Hypothalamus (tissue), 51 donors: ENCODE measurements around the gene MRPS31.

Experiments
- DNase-seq, 51 donors: peaks; one replicate each; lab custom pipeline; 2025; lab: John Stamatoyannopoulos, UW

Gene MRPS31

DNA sequence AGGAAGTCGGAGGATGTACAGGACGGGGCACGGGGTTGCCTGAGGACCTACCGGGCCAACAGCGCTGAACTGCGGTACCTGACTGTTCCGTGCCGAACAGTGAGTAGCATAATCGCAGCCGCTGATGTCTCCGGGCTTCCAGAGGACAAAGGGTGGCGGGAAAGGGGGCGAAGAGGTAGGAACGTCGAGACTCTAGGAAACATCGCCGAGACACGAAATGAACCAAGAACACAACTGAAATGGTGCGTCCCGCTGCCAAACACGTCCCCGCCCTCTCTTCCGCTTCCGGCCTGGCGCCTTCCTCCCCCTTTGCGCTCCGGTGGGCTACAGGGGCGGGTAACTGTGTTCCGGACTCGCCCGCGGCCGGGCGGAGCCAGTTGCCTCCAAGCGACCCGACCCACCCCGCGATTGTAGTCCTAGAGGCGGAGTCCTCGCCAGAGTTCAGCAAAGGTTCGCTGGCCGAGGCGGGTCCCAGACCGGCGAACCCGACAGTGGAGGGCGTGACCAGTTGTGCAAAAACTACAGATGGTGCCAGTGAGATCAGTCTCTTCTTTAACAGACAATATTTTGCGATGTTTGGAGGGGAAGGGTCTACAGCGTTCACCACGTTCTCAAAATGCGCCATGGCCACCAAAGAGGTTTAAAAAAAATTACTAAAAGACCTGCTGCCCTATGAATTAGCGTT is at the start of gene MRPS31:
Gene MRPS31 (minus strand): TSS at position 257 of the 685 bp plus-strand sequence. CDS start 54 bp downstream, at position 203.
- DNase-seq = peak; percentile 50 to 97 (median 90)

DNA sequence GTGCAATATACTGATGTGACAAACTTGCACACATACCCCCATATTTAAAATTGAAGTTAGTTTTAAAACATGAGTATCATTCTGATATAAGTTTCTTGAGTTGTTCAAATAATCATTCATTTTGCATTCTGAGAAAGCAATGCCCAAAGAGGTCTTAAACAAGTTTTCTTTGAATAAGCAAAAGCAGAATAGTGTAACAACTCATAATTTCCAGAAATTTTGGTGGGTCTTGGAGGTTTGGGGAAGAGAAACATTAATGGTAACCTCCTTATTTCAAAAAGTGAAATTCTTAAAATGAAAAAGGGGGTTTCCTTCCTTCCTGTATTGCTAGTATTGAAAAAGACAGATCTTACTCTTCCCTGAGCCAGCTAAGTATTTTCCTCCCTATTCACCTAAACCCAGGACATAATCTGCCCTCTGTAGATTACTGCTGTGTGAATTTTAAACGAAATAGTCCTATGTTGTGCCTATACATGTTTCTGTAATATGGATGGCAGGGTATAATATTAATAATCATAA is 48.9 kb upstream of the MRPS31 start:
- no peak for DNase-seq

DNA sequence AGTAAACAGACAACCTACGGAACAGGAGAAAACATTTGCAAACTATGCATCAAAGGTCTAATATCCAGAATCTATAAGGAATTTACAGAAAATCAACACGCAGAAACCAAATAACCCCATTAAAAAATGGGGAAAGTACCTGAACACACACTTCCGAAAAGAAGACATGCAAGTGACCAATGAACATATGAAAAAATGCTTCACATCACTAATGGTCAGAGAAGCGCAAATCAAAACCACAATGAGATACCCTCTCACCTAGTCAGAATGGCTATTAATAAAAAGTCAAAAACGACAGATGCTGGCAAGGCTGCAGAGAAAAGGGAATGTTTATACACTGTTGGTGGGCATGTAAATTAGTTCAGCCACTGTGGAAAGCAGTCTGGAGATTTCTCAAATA is 47.9 kb upstream of the MRPS31 start:
- no peak for DNase-seq

DNA sequence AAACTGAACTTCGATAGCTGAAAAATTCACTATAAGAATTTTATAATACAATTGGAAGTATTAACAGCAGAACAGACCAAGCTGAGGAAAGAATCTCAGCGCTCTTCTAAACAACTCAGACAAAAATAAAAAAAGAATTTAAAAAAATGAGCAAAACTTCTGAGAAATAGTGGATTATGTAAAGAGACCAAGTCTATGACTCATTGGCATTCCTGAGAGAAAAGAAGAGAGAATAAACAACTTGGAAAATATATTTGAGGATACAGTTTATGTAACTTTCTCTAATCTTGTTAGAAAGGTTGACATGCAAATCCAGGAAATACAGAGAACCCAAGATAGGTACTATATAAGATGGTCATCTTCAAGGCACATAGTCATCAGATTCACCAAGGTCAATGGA is 43.8 kb upstream of the MRPS31 start:
- DNase-seq = no peak

DNA sequence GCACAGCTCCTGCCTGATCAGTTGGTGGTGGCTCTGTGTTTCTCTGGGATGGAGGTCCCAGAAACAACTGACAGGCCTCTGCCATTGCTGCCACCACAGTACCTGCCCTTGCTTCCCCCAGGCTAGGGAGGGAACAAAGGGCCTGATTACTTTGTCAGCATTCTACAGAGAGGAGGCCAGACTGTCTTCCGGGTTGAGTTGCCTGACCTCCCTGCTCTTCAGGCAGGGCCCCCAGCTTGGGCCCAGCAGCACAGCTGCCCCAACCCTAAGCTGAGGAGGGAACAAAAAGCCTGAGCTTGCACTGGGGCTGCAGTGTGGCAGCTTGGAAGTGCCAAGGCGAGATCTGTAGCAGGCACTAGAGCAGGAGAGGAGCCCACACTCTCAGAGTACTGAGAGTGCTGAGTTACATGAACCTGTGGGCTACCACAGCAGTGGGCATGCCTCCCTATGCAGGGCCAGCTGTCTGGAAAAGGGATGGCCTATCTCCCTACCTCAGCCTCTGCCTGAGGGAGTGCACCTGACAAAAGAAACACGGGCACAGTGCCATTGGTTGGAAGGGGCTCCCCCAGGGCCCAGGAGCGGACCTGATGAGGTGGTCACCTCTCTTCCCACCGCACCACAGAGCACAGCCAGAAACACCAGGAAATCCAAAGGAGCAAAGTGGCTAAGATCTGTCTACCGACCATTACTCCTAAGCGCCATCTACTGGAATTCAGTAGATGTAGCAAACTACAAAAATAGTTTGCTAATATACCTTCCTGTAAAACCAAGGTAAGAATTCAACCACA is 42.9 kb upstream of the MRPS31 start:
- no peak for DNase-seq

DNA sequence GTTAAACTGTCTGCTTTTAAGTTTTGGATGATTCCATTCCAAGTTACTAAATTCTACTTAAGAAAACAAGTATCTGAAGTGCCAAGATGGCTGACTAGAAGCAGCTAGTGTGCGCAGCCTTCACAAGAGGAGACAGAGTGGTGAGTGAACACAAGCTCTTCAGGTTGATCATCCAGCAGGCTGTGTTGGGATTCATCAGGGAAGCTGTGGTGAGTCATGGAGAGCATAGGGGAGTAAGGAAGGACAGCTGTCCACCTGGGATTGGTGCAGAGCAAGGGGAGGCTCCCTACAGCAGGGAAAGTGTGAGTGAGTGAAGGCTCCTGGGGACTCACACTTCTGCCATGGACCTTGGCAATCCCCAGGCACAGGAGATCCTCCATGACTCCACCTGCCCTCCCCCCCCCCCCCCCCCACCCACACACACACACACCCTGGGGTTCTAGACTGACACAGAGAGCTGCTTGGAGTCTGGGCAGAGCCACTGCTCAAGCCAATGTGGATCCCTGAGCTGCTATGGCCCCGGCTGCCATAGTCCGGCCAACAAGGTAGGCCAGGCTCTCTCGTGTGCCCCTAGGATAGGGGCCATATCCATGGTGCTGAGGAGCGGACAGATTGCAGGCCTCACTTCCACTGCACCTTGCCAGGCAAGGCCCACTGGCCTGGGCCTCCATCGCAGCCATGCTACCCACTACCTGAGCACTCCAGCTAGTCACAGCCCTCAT is 41.9 kb upstream of the MRPS31 start:
- no peak for DNase-seq

DNA sequence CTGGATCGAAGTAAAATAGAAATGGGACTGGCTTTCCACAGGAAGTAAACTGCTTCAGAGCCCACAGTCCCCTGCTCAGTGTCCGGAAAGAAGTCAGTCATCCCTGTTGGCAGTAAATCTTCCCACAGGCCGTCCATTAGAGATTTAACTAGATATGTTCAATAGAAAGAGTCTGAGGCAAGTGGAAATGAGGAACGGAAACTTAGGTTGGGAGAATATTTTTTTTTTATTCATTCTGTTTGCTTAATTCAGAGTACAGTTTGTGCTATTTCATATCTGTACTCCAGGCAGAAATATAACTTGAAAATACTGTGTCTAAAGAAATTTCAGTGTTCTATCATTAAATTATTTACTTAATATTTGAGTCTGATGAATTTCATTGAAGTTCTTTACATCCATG is 41.1 kb upstream of the MRPS31 start:
- DNase-seq = no peak

DNA sequence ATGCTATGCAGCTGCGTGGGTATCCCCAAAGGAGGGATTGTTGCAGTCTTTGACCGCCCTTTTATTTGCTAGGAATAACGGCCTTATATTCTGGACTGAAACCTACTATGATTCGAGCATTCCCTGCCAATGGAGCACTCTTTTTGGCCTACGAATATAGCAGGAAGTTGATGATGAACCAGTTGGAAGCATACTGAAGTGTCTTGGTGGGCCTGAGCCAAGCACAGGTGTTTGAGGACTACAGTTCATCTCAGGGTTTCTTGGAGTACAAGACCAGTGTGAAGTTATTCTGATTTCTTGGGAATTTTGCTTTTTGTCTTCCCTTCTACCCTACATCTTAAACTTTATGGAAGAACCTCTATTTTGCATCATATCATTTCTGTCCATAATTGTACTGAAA is 38.5 kb upstream of the MRPS31 start:
- DNase-seq = no peak

DNA sequence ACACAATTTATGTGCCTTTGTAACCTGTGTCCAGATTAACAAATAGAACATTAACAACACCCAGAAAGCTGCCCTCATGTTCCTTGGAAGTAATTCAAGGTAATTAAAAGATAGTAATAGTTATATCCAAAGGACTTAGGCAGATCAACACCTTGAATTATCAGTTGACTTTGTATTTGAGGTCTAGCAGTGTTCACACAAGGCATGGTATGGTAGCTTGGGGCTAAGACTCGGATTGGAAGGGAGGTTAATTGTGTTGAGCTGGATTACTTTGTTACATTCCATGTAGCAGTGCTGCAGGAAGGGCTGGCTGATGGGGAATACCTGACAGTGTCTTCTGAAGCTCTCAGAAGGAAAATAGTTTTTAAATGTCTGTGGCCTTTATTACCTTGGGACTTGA is 35.3 kb upstream of the MRPS31 start:
- no peak for DNase-seq

DNA sequence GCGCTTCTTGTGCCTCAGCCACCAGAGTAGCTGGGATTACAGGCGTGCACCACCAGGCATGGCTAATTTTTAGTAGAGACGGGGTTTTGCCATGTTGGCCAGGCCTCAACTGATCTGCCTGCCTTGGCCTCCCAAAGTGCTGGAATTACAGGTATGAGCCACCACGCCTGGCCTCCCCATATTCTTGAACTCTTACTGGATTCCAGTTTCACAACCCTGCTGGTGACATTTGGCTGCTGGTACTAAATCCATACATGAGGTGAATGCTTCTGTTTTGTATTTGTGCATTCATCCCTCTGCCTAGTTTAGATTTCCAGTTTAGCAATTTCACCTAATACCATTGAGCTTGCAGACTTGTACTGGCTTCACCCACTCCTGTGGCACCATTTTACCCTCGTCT is 32.3 kb upstream of the MRPS31 start:
- DNase-seq = no peak

DNA sequence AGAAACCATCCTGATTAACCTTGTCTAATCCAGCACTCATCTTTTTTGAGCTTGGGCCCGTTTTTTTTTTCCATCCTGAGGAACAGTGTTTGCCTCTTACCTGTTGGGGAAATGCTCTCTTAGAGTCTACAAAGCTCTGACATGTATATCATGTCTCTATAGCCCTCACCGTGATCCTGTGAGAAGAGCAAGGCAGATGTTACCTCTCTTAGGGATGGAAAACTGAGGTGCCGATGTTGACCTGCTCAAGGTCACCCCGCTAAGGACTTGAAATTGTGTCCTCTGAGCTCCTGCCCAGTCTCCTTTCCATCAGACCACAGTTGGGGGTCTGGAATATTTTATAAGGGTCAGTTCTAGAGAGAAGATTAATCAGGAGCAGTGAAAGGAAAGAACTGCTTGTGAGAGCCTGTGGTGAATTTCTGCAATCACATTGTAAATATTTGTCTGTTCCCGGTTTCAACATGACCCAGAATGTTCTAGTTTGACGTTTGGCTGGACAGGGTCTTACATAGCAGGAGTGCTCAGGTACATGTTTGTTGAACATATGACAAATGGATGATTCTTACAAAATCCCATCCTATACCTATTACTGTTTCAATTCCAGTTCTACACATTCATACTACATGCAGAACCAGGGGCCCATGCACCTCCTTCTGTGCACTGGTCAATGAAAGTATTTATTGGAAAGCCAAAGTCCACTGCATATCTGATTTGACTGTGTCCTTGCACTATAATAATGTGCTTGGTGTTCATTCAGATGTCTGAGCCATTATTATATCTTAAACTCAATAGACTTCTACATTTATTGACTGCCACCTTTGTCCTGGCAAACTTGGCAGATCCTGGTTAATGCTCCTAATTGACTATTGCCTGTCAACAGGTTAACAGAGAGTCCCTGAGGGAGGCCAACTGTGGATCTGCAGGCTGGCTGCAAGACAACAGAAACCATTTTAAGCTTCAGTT is 30.5 kb upstream of the MRPS31 start:
- DNase-seq = no peak

DNA sequence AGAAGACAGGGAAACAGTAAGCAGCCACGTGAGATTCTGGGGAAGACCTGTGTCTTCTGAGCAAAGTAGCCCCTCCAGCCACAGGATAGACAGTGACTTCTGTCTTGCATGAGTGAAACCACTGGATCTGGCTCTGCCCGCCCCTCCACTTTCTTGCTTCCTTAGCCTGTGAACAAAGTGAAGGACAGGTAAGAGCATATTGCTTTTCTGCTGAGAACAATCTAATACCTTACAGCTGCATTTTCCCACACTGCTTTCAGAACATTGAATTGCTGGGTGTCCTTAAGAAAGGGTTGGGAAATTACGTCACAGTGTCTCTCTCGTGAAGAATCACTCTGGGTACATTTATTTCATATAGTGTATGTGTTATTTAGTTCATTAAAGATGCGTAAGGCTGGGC is 29.6 kb upstream of the MRPS31 start:
- DNase-seq = no peak

DNA sequence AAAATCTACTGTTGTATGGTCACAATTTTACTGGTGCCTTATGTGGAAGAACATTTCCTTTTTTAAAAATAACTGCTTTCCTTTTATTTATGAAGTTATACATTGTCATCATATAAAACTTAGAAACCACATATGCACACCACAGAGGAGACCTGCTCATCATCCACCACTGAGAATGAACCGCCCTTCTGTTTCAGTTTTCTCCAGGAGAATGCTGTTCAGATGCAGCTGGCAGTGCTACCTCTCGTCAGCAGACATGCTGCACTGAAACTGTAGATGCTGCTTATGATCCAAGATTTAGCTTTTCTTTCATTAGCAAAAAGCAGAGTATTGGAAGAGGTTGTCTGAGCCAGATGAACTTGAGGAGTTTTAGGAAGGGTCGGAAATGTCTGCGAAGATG is 28.5 kb upstream of the MRPS31 start:
- DNase-seq = no peak

DNA sequence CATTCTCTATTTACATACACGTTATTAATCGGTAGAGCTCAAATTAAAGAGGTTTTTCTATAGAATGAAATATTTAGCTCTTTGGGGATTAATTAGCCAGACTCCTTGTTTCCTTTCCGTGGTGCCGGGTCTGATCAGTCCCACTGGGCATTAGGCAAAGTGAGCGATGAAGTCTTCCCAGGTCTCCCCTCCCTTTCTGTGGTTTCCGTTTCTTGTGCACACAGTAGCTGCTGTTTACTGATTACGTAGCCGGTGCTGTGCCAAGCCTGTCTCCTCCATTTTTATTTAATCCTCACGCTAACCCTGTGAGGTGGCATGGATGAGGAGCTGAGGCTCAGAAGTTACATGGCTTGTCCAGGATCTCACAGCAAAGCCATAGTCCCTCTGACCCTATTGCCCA is 27.4 kb upstream of the MRPS31 start:
- no peak for DNase-seq

DNA sequence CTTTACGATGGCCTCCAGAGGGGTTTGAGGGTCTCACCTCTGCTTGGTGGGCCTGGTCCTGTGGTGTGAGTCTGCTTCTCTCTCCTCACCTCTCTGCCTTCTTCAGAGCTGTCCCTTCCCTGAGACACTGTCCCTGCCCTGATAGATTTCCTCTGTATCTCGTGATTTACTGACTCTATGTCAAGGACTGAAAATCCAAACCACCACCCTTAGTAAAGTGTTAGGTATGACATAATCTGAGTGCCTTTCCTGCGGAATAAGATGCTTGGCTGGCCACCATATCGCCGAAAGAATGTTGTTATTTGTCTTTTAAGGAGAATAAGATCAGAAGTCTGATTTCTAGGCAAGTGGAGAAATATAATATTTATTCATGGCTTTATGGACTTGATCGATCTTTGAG is 25.7 kb upstream of the MRPS31 start:
- DNase-seq = no peak

DNA sequence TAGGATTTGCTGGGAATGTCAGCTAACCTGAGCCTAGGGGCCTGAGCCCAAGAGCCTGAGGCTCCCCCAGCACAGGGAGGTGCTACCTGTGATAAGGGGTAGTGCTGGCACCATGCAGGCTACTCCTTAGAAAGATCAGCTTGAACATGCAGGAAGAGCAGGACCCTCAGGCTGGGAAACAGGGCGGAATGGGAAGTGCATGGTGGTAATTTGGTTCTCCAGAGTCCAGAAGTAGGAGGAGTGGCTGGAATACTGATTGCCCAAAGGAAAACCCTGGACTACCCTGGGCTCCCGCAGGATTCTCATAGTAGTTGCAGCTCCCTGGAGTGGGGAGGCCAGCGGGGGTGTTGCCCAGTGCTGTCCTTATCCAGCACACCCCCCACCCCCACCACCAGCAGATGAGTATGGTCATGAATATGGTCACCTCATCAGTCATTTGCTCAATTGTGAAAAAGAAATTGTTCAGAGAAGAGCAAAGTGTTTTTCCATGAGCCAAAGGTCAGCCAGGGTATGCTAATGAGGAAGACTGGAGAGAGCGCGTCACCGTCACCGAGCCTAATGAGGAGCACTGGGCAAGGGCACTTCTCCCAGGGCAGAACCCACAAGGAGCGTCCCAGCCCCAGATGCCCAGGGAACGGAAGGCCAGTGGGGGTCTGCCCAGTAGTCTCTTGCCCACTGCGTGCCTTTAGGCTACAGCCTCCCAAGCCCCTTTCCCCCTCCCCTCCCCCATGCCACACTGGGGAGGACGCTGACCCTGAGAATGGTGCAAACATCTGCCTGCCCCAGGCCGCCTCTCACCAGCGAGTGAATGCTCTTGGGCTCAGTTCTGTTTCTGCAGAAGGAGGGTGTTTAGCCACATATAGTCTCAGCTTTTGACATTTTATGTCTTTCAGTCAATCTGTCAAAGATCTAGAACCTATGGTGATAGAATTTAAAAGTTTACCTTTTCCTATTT is 23.7 kb upstream of the MRPS31 start:
- no peak for DNase-seq

DNA sequence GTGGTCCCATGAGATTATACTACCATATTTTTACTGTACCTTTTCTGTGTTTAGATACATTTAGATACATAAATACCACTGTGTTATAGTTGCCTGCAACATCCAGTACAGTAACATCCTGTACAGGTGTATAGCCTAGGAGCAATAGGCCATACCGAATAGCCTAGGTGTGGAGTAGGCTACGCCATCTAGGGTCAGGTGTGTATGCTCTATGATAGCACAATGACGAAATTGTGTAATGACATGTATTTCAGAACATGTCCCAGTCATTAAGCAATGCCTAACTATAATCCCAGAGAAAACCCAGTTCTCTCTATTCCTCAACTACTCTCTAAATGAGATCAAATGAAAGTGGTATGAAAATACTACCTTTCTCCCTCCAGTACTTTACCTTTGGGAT is 22.3 kb upstream of the MRPS31 start:
- no peak for DNase-seq

DNA sequence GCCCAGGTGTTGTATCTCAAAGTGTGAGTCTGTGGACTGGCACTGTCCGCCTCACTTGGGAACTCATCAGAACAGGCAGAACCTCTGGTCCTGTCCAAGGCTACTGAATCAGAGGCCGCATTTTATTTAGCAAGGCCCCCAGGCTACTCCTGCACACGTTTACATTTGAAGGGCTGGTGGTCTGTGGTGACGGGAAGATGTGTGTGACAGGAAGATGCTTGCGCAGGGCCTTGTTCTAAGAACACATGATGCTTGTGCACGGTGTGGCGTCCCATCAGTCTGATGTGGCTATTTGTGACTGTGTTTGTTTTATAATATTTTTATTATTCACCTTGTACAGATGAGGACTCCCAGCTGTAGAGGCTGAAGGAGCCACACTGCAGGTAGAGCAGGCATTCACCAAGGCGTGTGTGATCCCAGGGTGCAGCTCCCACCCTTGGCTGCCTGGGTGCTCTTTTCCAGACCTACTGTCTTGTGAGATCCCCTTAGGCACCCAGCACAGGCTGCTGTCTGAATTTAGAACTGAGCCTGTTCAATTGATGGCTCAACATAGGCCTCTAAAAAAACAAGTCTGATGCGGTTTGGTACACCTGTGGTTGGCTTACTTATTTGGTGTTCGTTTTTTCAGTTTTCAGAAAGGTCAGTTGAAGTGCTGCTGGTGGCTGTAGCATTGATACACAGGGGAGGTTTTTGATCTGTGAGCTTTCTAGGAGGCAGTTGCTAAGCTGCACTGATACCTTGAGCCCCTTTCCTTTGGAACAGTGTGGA is 21.5 kb upstream of the MRPS31 start:
- no peak for DNase-seq
